Measurements from ENCODE around the gene ZNHIT1. TPM values are rescaled to one million over a fixed set of nuclear protein-coding genes. Genes with fewer than 3 reads are reported as not detected.
"Not testable (repeated sequence)": the region's sequence is repeated elsewhere in the genome, so short reads cannot be mapped to it uniquely, and the experiment has no call there.

Gene ZNHIT1
- polyA plus RNA-seq, 2 of the 4 experiments (the other 2 are of a cell fraction), result 33.2 to 55.9 TPM

DNA sequence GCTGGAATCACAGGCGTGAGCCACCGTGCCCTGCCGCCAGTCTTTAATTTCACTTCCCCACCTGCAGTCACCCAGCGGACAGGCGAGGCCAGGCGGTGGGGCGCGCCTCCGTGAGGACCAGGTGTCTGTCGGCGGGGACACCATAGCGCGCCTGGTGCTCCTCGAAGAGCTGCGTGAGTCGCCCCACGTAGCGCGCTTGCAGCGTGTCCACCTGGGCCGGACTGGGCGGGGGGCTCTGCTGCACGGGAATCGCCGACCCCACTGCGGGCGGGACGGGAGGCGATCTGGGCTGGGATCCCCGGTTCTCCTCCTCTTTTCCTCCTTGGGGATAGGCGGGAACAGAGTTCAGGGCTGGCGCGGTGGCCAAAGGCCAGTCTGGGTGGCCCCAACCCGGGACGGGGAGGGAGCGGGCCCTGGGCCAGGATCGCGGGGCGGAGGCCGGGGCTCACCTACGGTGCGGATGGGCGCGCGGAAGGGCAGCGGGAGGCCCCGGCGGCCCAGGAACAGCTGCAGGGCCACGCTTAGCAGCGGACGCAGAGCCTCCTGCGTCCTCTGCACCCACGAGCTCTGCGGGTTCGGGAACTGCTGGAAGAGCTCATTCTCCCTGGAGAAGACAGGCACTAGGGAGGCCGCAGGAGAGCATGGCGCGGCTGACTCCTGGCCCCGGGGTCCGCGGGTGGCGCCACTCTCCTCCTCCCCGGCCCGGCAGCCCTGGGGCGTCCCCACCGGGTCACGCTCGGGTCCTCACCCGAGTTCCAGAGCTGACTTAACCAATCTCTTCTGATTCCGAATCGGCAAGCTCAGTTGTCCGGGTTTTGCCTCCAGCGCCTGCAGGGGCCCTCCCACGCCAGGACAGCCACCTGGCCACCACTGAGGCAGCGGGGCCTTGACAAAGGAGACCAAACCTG is 16.0 kb upstream of the ZNHIT1 start:
- FAIRE-seq (no peak), DNase-seq (ENCODE audit: low read depth in 1 of 2, low spot score in 1 of 2) (no peak), ATAC-seq (no peak)
- no peak overlapping the region for H3K27ac ChIP-seq
- H3K9me3 ChIP-seq, result no peaks in the 10 kb centered on the region
- ChIA-PET CTCF (interaction anchor here (0.6 to 10.4 kb wide), 7 partner anchors 8 to 59 kb away, joined by 3 to 93 read pairs (median 4); no protein-coding TSS in a partner anchor), POLR2A (no interaction called here)
- H3K4me3 ChIP-seq, result no peak overlapping the region
- peaks cover 10% of the 10 kb centered on the region for H3K4me1 ChIP-seq
- 84% methylated on average over 62 of the region's 75 CpGs for WGBS (ENCODE audit: missing lambda C conversion rate)
- TF ChIP-seq HEYL (CRISPR knock-in tag; IDR thresholded peaks at IDR 0.05) (no peak), CHD4 (IDR thresholded peaks at IDR 0.05; ENCODE audit: borderline replicate concordance) (no peak)
- no peak overlapping the region for H3K4me2 ChIP-seq

DNA sequence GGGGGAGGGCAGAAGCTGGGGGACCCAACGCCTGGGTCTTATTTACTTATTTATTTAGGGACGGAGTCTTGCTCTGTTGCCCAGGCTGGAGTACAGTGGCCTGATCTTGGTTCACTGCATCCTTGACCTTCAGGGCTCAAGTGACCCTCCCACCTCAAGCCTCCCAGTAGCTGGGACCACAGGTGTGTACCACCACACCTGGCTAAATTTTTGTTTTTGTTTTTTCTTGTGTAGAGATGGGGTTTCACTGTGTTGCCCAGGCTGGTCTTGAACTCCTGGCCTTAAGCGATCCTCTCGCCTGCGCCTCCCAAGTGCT is 15.4 kb upstream of the ZNHIT1 start:
- CTCF ChIA-PET, result interaction anchor here (1.0 to 10.4 kb wide), 6 partner anchors 9 to 60 kb away, joined by 3 to 93 read pairs (median 4); no protein-coding TSS in a partner anchor
- H3K4me3 ChIP-seq, result no peak overlapping the region
- TF ChIP-seq RCOR1 (IDR thresholded peaks at IDR 0.05; ENCODE audit: low read depth, low read length) (no peak), ZSCAN20 (CRISPR knock-in tag; IDR thresholded peaks at IDR 0.05) (no peak), RAD21 (conservative IDR thresholded peaks at IDR 0.05 in 1 of 2, IDR thresholded peaks at IDR 0.05 in 1 of 2) (no peak), MYC (IDR thresholded peaks at IDR 0.05; ENCODE audit: borderline replicate concordance, low read length) (no peak), CBX2 (IDR thresholded peaks at IDR 0.05; ENCODE audit: borderline replicate concordance, low read depth) (no peak), KDM1A (IDR thresholded peaks at IDR 0.05; ENCODE audit: low read depth) (no peak), MAFK (IDR thresholded peaks at IDR 0.05; ENCODE audit: partially characterized antibody) (no peak), FOXS1 (CRISPR knock-in tag; IDR thresholded peaks at IDR 0.05) (no peak), ZC3H11A (IDR thresholded peaks at IDR 0.05) (no peak), POLR2AphosphoS2 (conservative IDR thresholded peaks at IDR 0.05; ENCODE audit: low read length) (no peak), CBX8 (IDR thresholded peaks at IDR 0.05) (no peak)
- TF ChIP-seq, protein P1, sequence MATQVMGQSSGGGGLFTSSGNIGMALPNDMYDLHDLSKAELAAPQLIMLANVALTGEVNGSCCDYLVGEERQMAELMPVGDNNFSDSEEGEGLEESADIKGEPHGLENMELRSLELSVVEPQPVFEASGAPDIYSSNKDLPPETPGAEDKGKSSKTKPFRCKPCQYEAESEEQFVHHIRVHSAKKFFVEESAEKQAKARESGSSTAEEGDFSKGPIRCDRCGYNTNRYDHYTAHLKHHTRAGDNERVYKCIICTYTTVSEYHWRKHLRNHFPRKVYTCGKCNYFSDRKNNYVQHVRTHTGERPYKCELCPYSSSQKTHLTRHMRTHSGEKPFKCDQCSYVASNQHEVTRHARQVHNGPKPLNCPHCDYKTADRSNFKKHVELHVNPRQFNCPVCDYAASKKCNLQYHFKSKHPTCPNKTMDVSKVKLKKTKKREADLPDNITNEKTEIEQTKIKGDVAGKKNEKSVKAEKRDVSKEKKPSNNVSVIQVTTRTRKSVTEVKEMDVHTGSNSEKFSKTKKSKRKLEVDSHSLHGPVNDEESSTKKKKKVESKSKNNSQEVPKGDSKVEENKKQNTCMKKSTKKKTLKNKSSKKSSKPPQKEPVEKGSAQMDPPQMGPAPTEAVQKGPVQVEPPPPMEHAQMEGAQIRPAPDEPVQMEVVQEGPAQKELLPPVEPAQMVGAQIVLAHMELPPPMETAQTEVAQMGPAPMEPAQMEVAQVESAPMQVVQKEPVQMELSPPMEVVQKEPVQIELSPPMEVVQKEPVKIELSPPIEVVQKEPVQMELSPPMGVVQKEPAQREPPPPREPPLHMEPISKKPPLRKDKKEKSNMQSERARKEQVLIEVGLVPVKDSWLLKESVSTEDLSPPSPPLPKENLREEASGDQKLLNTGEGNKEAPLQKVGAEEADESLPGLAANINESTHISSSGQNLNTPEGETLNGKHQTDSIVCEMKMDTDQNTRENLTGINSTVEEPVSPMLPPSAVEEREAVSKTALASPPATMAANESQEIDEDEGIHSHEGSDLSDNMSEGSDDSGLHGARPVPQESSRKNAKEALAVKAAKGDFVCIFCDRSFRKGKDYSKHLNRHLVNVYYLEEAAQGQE (IDR thresholded peaks at IDR 0.05), result no peak
- TF ChIP-seq, protein P2, sequence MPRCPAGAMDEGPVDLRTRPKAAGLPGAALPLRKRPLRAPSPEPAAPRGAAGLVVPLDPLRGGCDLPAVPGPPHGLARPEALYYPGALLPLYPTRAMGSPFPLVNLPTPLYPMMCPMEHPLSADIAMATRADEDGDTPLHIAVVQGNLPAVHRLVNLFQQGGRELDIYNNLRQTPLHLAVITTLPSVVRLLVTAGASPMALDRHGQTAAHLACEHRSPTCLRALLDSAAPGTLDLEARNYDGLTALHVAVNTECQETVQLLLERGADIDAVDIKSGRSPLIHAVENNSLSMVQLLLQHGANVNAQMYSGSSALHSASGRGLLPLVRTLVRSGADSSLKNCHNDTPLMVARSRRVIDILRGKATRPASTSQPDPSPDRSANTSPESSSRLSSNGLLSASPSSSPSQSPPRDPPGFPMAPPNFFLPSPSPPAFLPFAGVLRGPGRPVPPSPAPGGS (IDR thresholded peaks at IDR 0.05), result no peak
- no peak for FAIRE-seq
- DNase-seq (ENCODE audit: low read depth in 1 of 2, low spot score in 1 of 2), result no peak
- no peak for ATAC-seq
- POLR2A ChIA-PET, result no interaction called here
- no peak overlapping the region for H3K4me2 ChIP-seq
- H3K9me3 ChIP-seq, result no peaks in the 10 kb centered on the region
- H3K27ac ChIP-seq, result no peak overlapping the region
- 84% methylated on average over 5 of the region's 5 CpGs for WGBS (ENCODE audit: missing lambda C conversion rate)
- peaks cover 10% of the 10 kb centered on the region for H3K4me1 ChIP-seq

DNA sequence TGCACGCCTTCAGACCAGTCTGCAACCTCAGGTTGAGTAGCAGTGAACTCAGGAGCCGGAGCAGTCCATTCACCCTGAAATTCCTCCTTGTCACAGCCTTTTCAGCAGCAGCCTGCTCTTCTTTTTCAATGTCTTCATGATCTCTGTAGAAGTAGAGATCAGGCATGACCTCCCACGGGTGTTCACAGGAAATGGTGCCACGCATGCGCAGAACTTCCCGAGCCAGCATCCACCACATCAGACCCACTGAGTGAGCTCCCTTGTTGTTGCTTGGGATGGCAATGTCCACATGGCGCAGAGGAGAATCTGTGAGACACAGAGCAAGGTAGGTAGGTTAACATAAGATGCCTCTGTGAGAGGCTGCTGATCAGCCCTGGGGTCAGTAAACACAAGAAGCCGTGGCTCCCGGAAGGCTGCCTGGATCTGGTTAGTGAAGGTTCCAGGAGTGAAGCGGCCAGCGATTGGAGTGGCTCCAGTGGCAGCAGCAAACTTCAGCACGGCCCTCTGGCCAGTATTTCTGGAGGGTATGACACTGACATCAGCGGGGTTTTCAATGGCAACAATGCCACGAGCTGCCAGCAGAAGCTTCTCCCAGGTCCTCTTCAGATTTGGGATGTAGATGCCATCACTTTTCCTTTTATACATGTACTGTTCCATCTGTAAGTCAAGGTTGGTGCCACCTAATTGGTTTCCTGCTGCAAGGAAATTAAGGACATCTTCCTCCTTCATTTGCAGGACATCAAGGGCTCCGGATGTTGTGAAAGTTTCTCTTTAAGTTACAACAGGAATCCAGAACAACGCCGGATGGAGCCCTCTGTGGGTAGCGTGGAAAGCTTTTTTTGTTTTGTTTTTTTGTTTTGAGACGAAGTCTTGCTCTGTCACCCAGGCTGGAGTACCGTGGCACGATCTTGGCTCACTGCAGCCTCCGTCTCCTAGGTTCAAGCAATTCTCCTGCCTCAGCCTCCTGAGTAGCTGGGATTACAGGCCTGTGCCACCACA is 13.9 kb upstream of the ZNHIT1 start:
- POLR2A ChIA-PET, result interaction anchor here (1.7 kb wide), 1 partner anchor 14 kb away, joined by 4 read pairs; the partner anchor contains the start of genes PLOD3 and ZNHIT1
- DNase-seq (ENCODE audit: low read depth in 1 of 2, low spot score in 1 of 2); FAIRE-seq; H3K4me2 ChIP-seq; ATAC-seq; H3K9me3 ChIP-seq; H3K27ac ChIP-seq; H3K4me3 ChIP-seq: not testable (repeated sequence)
- CTCF ChIA-PET, result interaction anchor here (0.5 to 10.4 kb wide), 9 partner anchors 9 to 111 kb away, joined by 3 to 93 read pairs (median 3); partner anchors contain the start of gene PLOD3
- peaks cover 10% of the 10 kb centered on the region for H3K4me1 ChIP-seq
- WGBS (ENCODE audit: missing lambda C conversion rate), result 69% methylated on average over 22 of the region's 22 CpGs
